ENCODE measurements around the gene MTAP.

DNA sequence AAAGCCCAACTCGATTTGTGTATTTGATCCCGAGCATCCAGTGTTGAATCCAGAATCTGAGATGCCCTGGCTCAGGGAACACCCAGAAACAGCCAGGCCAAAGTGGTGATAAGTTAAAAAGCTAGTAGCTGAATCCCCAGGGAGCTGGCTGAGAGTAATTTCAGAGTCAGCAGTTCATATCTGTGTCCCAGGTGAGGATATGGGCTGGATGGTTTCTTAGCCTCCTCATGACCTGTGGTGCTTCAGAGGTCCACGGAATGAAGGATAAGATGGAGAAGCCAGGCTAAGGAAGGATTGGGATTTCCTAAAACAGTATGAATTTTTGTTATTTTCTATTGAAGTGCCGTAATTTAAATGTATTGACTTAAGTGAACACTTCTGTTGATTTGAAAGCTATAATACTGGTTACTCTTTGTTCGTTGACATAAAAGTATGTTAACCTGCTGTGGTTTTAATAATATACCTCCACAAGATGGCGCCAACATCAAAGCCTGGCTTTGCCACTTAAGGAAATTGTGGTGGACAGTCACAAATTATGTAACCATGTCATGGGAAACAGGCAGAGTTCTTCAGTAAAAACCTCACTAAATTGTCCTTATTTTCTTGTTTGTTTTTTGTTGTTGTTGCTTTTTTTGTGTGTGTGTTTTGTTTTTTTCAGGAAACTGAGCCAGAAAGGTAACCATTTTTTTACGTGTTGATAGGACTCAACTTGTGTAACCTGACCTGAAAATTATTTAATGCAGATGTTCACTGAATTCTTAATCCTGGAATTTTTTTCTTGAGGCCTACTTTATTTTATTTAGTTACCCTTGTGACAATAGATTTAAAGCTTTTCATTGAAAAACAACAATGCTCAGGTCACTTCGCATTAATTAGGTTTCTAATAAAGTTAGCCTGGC is 11.4 kb downstream of the MTAP start:
- TF ChIP-seq, protein P1, sequence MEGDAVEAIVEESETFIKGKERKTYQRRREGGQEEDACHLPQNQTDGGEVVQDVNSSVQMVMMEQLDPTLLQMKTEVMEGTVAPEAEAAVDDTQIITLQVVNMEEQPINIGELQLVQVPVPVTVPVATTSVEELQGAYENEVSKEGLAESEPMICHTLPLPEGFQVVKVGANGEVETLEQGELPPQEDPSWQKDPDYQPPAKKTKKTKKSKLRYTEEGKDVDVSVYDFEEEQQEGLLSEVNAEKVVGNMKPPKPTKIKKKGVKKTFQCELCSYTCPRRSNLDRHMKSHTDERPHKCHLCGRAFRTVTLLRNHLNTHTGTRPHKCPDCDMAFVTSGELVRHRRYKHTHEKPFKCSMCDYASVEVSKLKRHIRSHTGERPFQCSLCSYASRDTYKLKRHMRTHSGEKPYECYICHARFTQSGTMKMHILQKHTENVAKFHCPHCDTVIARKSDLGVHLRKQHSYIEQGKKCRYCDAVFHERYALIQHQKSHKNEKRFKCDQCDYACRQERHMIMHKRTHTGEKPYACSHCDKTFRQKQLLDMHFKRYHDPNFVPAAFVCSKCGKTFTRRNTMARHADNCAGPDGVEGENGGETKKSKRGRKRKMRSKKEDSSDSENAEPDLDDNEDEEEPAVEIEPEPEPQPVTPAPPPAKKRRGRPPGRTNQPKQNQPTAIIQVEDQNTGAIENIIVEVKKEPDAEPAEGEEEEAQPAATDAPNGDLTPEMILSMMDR (IDR thresholded peaks at IDR 0.05 in 8 of 11, conservative IDR thresholded peaks at IDR 0.05 in 3 of 11): peak; percentile 35 to 83 (median 71)
- TF ChIP-seq POLR2A (IDR thresholded peaks at IDR 0.05): no peak
